OCI-LY7 (cell line): ENCODE results near the gene NANP.
"Not testable (repeated sequence)": the region's sequence is repeated elsewhere in the genome, so short reads cannot be mapped to it uniquely, and the experiment has no call there.

Experiments
- CTCF ChIP-seq: fragments of 200-600 bp; sonication (generic); conservative IDR thresholded peaks from 2 replicates; pipeline ENCODE4 v1.5.1; 2014; ENCODE audit warnings: mild to moderate bottlenecking, antibody characterized with exemption, low read length, moderate library complexity, mixed read lengths
- EZH2phosphoT487 ChIP-seq: fragments of 200-600 bp; sonication (generic); IDR thresholded peaks from 2 replicates; pipeline ENCODE4 v1.6.1; 2018; ENCODE audit warnings: low read depth, borderline replicate concordance, mild to moderate bottlenecking, mixed run types, antibody characterized with exemption, low read length, moderate library complexity, mixed read lengths

DNA sequence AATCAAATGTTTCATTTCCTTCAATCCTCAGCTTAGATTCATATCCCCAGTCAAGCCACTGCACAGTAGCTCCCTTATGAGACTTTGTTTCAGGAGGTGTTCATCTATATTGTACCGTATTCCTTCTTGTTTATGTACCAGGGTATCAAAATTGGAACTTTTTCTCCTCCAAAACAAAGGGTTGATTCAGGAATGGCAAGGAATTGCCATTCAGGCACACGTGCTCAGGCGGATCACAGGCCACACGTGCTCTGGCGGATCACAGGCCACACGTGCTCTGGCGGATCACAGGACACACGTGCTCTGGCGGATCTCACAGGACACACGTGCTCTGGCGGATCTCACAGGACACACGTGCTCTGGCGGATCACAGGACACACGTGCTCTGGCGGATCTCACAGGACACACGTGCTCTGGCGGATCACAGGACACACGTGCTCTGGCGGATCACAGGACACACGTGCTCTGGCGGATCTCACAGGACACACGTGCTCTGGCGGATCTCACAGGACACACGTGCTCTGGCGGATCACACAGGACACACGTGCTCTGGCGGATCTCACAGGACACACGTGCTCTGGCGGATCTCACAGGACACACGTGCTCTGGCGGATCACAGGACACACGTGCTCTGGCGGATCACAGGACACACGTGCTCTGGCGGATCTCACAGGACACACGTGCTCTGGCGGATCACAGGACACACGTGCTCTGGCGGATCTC, 21.5 kb downstream of the NANP start:
- not testable (repeated sequence) for TF ChIP-seq CTCF, EZH2phosphoT487
